IMR-90 (cell line): ENCODE data around the gene ZNF534. TPM values are rescaled to one million over a fixed set of nuclear protein-coding genes. Genes with fewer than 3 reads are reported as not detected.

Source experiments
- ATAC-seq: fragments of 200-7000 bp; cut with Tn5 transposase; 2 replicates; pipeline ENCODE4 v1.9.1; 2020; ENCODE audit warnings: low read depth, mild to moderate bottlenecking, moderate library complexity
- BruUV-seq: library from RNA; stranded (reverse); fragments of 400-500 nt; replicated peaks from 2 replicates; lab custom pipeline; 2021; lab: Mats Ljungman, UMichigan
- CTCF ChIA-PET: fragments of 300-600 bp; formaldehyde crosslinking; extraction: SDS; loops from one replicate; lab custom pipeline; 2021; ENCODE audit warnings: antibody characterized with exemption; lab: Yijun Ruan, JAX
- POLR2A ChIA-PET: fragments of 300-600 bp; sonication (Branson Sonifier 250); formaldehyde crosslinking; loops from one replicate; lab custom pipeline; 2022; ENCODE audit warnings: antibody characterized with exemption; ENCODE audit not compliant: unreplicated experiment; lab: Charles Lee
- DNase-seq: peaks from one replicate; pipeline ENCODE4 v3.0.0; 2013
- H2AFZ ChIP-seq: replicated peaks from 2 replicates; pipeline ENCODE3; 2013; ENCODE audit warnings: low read length, mild to moderate bottlenecking; ENCODE audit not compliant: poor library complexity
- H2AK5ac ChIP-seq: 2 replicates; pipeline ENCODE4 v1.6.1; 2013; ENCODE audit warnings: low read depth, low read length, inconsistent platforms
- H2AK9ac ChIP-seq: replicated peaks from 2 replicates; pipeline ENCODE3; 2013; ENCODE audit warnings: mild to moderate bottlenecking, low read depth, low read length, moderate library complexity; ENCODE audit not compliant: poor library complexity
- H2BK120ac ChIP-seq: 2 replicates; pipeline ENCODE4 v1.6.1; 2013; ENCODE audit warnings: low read depth, low read length, inconsistent platforms
- H2BK15ac ChIP-seq: 3 replicates; pipeline ENCODE4 v1.6.1; 2013; ENCODE audit warnings: low read depth, low read length, inconsistent platforms
- H2BK20ac ChIP-seq: 2 replicates; pipeline ENCODE4 v1.6.1; 2013; ENCODE audit warnings: low read depth, mild to moderate bottlenecking, inconsistent platforms, low read length, moderate library complexity
- H2BK5ac ChIP-seq: 2 replicates; pipeline ENCODE4 v1.6.1; 2013; ENCODE audit warnings: mild to moderate bottlenecking, low read depth, low read length, inconsistent platforms; ENCODE audit not compliant: poor library complexity, severe bottlenecking
- H3K14ac ChIP-seq: replicated peaks from 2 replicates; pipeline ENCODE4 v1.6.1; 2013; ENCODE audit warnings: low read depth, low read length, inconsistent platforms
- H3K18ac ChIP-seq: 2 replicates; pipeline ENCODE4 v1.6.1; 2013; ENCODE audit warnings: low read depth, low read length, control low read depth
- H3K23ac ChIP-seq: 2 replicates; pipeline ENCODE4 v1.6.1; 2013; ENCODE audit warnings: low read depth, low read length, inconsistent platforms
- H3K27ac ChIP-seq: 2 replicates; pipeline ENCODE4 v1.5.1; 2013; ENCODE audit warnings: mild to moderate bottlenecking, control low read depth, low read length; ENCODE audit not compliant: insufficient read depth
- H3K27me3 ChIP-seq: 2 replicates; pipeline ENCODE4 v1.6.1; 2013; ENCODE audit warnings: low read length; ENCODE audit not compliant: control insufficient read depth, insufficient read depth
- H3K36me3 ChIP-seq: 2 replicates; pipeline ENCODE4 v1.6.1; 2013; ENCODE audit warnings: low read length, mixed read lengths; ENCODE audit not compliant: control insufficient read depth, insufficient read depth
- H3K4ac ChIP-seq: 2 replicates; pipeline ENCODE4 v1.6.1; 2013; ENCODE audit warnings: low read depth, low read length, inconsistent platforms
- H3K4me1 ChIP-seq: 2 replicates; pipeline ENCODE4 v1.6.1; 2013; ENCODE audit warnings: low read length, mixed read lengths; ENCODE audit not compliant: control insufficient read depth, insufficient read depth
- H3K4me2 ChIP-seq: 2 replicates; pipeline ENCODE4 v1.6.1; 2013; ENCODE audit warnings: low read depth, mild to moderate bottlenecking, control low read depth, low read length, moderate library complexity
- H3K4me3 ChIP-seq: 2 replicates; pipeline ENCODE4 v1.5.1; 2013; ENCODE audit warnings: low read depth, mild to moderate bottlenecking, control low read depth, low read length, moderate library complexity; ENCODE audit not compliant: insufficient read depth
- H3K56ac ChIP-seq: 2 replicates; pipeline ENCODE4 v1.6.1; 2013; ENCODE audit warnings: low read length, inconsistent platforms; ENCODE audit not compliant: insufficient read depth; ENCODE audit errors: extremely low read depth
- H3K79me1 ChIP-seq, 2 experiments: 2 replicates each; pipeline ENCODE4 v1.6.1; 2013; ENCODE audit warnings: low read length in 2 of 2, inconsistent platforms in 1 of 2, low read depth in 1 of 2
- H3K9ac ChIP-seq: 2 replicates; pipeline ENCODE4 v1.6.1; 2013; ENCODE audit warnings: low read depth, low read length, control low read depth
- H3K9me1 ChIP-seq: 2 replicates; pipeline ENCODE4 v1.6.1; 2013; ENCODE audit warnings: low read length, inconsistent platforms; ENCODE audit not compliant: insufficient read depth
- H3K9me3 ChIP-seq: 2 replicates; pipeline ENCODE4 v1.6.1; 2013; ENCODE audit warnings: low read length; ENCODE audit not compliant: control insufficient read depth, insufficient read depth
- H4K20me1 ChIP-seq: 2 replicates; pipeline ENCODE4 v1.6.1; 2013; ENCODE audit warnings: low read length, inconsistent platforms; ENCODE audit not compliant: insufficient read depth
- H4K5ac ChIP-seq: 2 replicates; pipeline ENCODE4 v1.6.1; 2013; ENCODE audit warnings: mild to moderate bottlenecking, low read depth, low read length, control low read depth
- H4K8ac ChIP-seq, 2 experiments: 2 replicates each; pipeline ENCODE4 v1.6.1; 2013; ENCODE audit warnings: low read depth in 2 of 2, low read length in 2 of 2, control low read depth in 1 of 2, inconsistent platforms in 1 of 2
- H4K91ac ChIP-seq: 2 replicates; pipeline ENCODE4 v1.6.1; 2013; ENCODE audit warnings: low read depth, low read length, inconsistent platforms; ENCODE audit not compliant: insufficient read depth
- BHLHE40 ChIP-seq: fragments of 150-350 bp; IDR thresholded peaks from 2 replicates; pipeline ENCODE4 v1.6.1; 2016; ENCODE audit warnings: mild to moderate bottlenecking, low read depth, low read length
- CEBPB ChIP-seq: IDR thresholded peaks from 2 replicates; pipeline ENCODE4 v1.6.1; 2012; ENCODE audit warnings: low read depth, low read length, improper control_type of control experiment
- CHD1 ChIP-seq: IDR thresholded peaks from 2 replicates; pipeline ENCODE4 v1.6.1; 2012; ENCODE audit warnings: low read depth, low read length, improper control_type of control experiment
- CTCF ChIP-seq: conservative IDR thresholded peaks from 2 replicates; pipeline ENCODE4 v1.5.1; 2012; ENCODE audit warnings: mild to moderate bottlenecking, low read depth, low read length, improper control_type of control experiment
- ELK1 ChIP-seq: fragments of 150-350 bp; IDR thresholded peaks from 2 replicates; pipeline ENCODE4 v1.6.1; 2016; ENCODE audit warnings: low read depth, mild to moderate bottlenecking, low read length, moderate library complexity, borderline replicate concordance
- FOS ChIP-seq: fragments of 150-350 bp; IDR thresholded peaks from 2 replicates; pipeline ENCODE4 v1.6.1; 2016; ENCODE audit warnings: low read depth, low read length
- MAZ ChIP-seq: IDR thresholded peaks from 2 replicates; pipeline ENCODE4 v1.6.1; 2012; ENCODE audit warnings: low read depth, mild to moderate bottlenecking, low read length, improper control_type of control experiment, moderate library complexity, borderline replicate concordance
- MXI1 ChIP-seq: IDR thresholded peaks from 2 replicates; pipeline ENCODE4 v1.6.1; 2012; ENCODE audit warnings: low read depth, mild to moderate bottlenecking, low read length, moderate library complexity, borderline replicate concordance
- NFE2L2 ChIP-seq: fragments of 150-350 bp; IDR thresholded peaks from 2 replicates; pipeline ENCODE4 v1.6.1; 2016; ENCODE audit warnings: low read depth, mild to moderate bottlenecking, low read length
- POLR2A ChIP-seq: IDR thresholded peaks from 2 replicates; pipeline ENCODE4 v1.6.1; 2012; ENCODE audit warnings: mild to moderate bottlenecking, low read depth, low read length
- RAD21 ChIP-seq: IDR thresholded peaks from 2 replicates; pipeline ENCODE4 v1.6.1; 2012; ENCODE audit warnings: low read length, improper control_type of control experiment
- RCOR1 ChIP-seq: IDR thresholded peaks from 2 replicates; pipeline ENCODE4 v1.6.1; 2012; ENCODE audit warnings: mild to moderate bottlenecking, low read length, improper control_type of control experiment; ENCODE audit not compliant: insufficient replicate concordance
- RFX5 ChIP-seq: IDR thresholded peaks from 2 replicates; pipeline ENCODE4 v1.8.0; 2012; ENCODE audit warnings: low read depth, mild to moderate bottlenecking, low read length, moderate library complexity
- SMC3 ChIP-seq: fragments of 150-350 bp; IDR thresholded peaks from 2 replicates; pipeline ENCODE4 v1.6.1; 2016; ENCODE audit warnings: low read depth, mild to moderate bottlenecking, antibody characterized with exemption, low read length, moderate library complexity
- USF2 ChIP-seq: fragments of 150-350 bp; IDR thresholded peaks from 2 replicates; pipeline ENCODE4 v1.6.1; 2017; ENCODE audit warnings: mild to moderate bottlenecking, antibody characterized with exemption, low read length, low read depth
- WGBS, 2 experiments: methylation state at CpG; one replicate each; pipeline versions ENCODE4 v1.1.5 to v1.1.7; 2013; ENCODE audit warnings: missing lambda C conversion rate in 2 of 2; ENCODE audit not compliant: insufficient read length in 1 of 2; ENCODE audit errors: extremely low coverage in 2 of 2; 5-methylcytosine and 5-hydroxymethylcytosine counted together
- dilution Hi-C: fragments of 300-500 bp; cut with HindIII; formaldehyde crosslinking; loops from one replicate; pipeline ENCODE4 v1.14.3; 2018; ENCODE audit warnings: low sequenced_read_pairs; ENCODE audit not compliant: unreplicated experiment
- in situ Hi-C: fragments of 300-500 bp; cut with MboI; formaldehyde crosslinking; loops from 3 replicates; pipeline ENCODE4 v1.14.3; 2019; ENCODE audit warnings: low sequenced_read_pairs, inconsistent platforms, mixed read lengths
- intact Hi-C: fragments of 100-400 bp; cut with micrococcal nuclease; formaldehyde crosslinking; loops from 2 replicates; pipeline ENCODE4 v1.10.0; 2022
- polyA plus RNA-seq, 3 experiments: library from polyadenylated mRNA; depleted of rRNA; stranded (reverse); fragments of >200 nt; gene quantifications; 2 replicates each; pipeline ENCODE4 v1.2.3, GENCODE V29; 2012; ENCODE audit warnings: low replicate concordance in 1 of 3
- total RNA-seq: library from RNA; depleted of rRNA; stranded (reverse); fragments of >200 nt; gene quantifications from 2 replicates; pipeline ENCODE4 v1.2.3, GENCODE V29; 2012

Gene ZNF534
- total and polyA plus RNA-seq, 2 of the 4 experiments (the other 2 are of a cell fraction), result not detected

GRCh38 chr19:52473655-52474350 is 44.9 kb downstream of the ZNF534 start:
- no peak for DNase-seq
- Histone ChIP-seq H2BK15ac (no peak overlapping the region), H3K23ac (no peak overlapping the region), H3K56ac (no peak overlapping the region), H3K14ac (no peak overlapping the region), H3K27ac (no peak overlapping the region), H4K5ac (no peak overlapping the region), H3K4ac (no peak overlapping the region), H4K20me1 (no peaks in the 10 kb centered on the region), H2BK120ac (no peak overlapping the region), H2BK20ac (no peak overlapping the region), H3K4me2 (no peak overlapping the region), H2AFZ (no peak overlapping the region), H4K8ac (no peak overlapping the region), H2AK9ac (no peak overlapping the region), H2AK5ac (no peak overlapping the region), H3K4me3 (no peak overlapping the region), H3K9ac (no peak overlapping the region), H3K79me1 (no peaks in the 10 kb centered on the region), H3K4me1 (no peaks in the 10 kb centered on the region), H3K18ac (no peak overlapping the region), H3K36me3 (no peaks in the 10 kb centered on the region), H3K27me3 (no peaks in the 10 kb centered on the region), H2BK5ac (no peak overlapping the region), H3K9me3 (peaks cover 76% of the 10 kb centered on the region), H4K91ac (no peak overlapping the region), H3K9me1 (no peaks in the 10 kb centered on the region)
- intact Hi-C loops, result no loop called here
- ATAC-seq, result no peak
- no TSS peak for BruUV-seq
- in situ Hi-C loops, result no loop called here
- no CpG with 5 or more reads among the region's 3 CpGs for WGBS, 2 experiments
- POLR2A ChIA-PET, result no interaction called here
- dilution Hi-C loops, result no loop called here
- CTCF ChIA-PET, result no interaction called here
- TF ChIP-seq RFX5 (no peak), FOS (no peak), SMC3 (no peak), NFE2L2 (no peak), POLR2A (no peak), MXI1 (no peak), MAZ (no peak), RCOR1 (no peak), CEBPB (no peak), RAD21 (no peak), ELK1 (no peak), BHLHE40 (no peak), USF2 (no peak), CTCF (no peak), CHD1 (no peak)
